ENCODE measurements around the gene COQ4.
"Not testable (repeated sequence)": the region's sequence is repeated elsewhere in the genome, so short reads cannot be mapped to it uniquely, and the experiment has no call there.

COQ4 gene

DNA sequence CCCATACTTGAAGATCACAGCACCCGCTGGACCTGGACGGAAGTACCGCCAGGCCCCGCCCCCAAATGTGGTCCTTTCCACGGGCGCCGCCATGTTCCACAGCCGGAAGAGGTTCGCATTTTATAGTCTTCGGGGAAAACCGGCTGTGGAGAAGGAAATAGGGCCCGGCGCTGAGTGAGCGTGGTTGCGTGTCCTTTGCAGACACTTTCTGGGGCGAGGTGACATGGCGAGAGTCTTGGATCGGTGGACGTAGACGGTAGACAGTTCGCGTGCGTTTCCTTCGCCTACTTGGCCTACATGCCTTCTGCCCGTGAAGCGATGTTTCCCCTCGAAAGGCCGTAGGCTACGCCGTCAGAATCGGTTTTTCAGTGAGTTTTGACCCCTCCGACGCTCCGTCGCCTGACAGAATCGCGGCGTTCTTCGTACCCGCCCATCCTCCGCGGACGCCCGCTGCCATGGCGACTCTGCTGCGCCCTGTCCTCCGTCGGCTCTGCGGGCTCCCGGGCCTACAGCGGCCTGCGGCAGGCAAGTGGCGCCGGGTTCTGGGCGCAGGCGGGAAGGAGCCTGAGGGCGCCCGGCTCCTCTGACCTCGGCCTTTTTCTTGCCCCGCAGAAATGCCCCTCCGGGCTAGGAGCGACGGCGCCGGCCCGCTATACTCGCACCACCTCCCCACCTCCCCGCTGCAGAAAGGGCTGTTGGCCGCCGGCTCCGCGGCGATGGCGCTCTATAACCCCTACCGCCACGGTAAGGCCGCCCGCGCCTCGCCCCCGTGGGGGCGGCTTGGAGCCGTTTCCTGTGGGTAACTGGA, at the start of gene COQ4, which contains the start of gene TRUB2:
Gene COQ4, plus strand, starts transcription at position 436 of the 808 bp plus-strand sequence. Its CDS starts 20 bp downstream, at position 456.
Gene TRUB2, minus strand, starts transcription at position 44 of the 808 bp plus-strand sequence. Its CDS starts 39 bp downstream, at position 5.
- peak; percentile 95 for DNase-seq (ENCODE audit: low spot score)

DNA sequence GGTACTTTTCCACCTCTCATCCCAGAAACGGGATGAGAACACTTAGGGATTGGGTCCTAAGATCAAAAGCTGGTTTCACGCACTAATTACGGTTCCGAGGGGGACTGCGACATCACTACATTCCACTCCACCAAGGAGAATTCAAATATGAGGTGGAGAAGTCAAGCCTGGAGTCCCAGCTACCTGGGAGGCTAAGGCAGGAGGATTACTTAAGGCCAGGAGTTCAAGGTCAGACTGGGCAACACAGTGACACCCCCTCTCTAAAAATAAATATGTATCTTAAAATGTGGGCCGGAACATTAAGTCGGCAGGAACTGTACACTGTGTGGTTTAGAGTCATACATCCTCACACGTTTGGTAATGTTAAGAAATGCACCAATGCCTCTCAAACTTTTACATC, 48.4 kb upstream of the COQ4 start:
- DNase-seq (ENCODE audit: low spot score) = no peak

DNA sequence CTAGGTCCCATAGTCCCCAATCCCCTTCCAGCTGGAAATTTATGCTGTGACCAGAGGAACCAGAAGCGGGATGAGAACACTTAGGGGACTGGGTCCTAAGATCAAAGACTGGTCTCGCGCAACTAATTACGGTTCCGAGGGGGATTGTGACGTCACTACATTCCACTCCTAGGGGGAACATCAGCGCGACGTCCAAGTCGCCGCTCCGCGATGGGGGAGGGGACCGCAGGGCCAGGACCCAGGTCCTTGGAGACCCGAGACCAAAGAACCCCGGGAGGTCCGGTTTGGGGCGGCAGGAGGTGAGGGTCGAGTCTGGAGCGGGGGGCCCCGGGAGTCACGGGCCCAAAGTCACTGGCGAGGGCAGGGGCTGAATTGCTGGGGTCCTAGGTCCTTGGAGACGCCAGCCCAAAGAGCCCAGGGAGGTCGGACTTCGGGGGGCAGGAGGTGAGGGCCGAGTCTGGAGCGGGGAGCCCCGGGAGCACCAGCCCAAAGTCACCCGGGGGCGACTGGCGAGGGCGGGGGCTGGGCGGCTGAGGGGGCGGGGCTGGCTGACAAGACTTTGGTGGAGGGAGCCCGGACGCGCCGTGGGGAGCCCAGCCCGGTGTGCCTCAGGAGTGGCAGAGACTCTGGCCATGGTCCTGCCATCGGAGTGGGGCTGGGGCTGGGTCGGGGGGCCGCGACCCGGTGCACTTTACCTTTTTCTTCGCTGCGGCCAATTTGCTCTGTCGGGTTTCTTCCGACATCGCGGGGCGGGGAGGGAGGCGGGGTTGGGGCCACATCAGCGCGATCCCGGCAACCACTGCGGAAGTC, 47.2 kb upstream of the COQ4 start, which contains the start of gene GOLGA2:
Gene GOLGA2, minus strand, starts transcription at position 810 of the 810 bp plus-strand sequence. Its CDS starts 31 bp downstream, at position 779.
- DNase-seq (ENCODE audit: low spot score) = peak; percentile 79

DNA sequence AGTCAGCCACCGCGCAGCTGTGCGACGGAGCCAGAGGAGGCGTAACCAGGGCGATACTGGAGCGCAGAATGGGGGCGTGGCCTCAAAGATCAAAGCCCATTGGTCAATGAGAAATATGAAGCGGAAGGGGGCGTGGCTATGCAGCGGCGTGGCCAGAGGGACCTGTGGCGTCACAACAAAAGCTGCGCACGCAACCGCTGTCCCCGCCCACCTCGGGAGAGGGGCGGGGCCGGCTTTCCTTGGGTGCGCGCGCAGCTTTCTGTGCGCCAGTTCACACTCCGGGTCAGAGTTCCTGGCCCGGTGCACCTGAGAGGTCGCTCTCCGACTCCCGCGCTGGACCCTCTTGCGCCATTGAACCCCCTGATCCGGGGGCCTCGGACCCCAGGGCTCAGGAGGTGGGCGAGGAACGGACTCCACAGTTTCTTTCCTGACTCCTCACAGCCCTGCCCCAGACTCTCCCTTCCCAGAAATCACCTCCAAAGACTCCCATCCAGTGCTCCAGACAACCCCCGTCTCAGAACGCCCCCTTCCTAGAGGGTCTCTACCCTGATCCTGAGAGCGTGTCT, 46.5 kb upstream of the COQ4 start, which contains the start of gene SWI5:
Gene SWI5, plus strand, starts transcription at position 269 of the 566 bp plus-strand sequence.
- peak; percentile 100 for DNase-seq (ENCODE audit: low spot score)

DNA sequence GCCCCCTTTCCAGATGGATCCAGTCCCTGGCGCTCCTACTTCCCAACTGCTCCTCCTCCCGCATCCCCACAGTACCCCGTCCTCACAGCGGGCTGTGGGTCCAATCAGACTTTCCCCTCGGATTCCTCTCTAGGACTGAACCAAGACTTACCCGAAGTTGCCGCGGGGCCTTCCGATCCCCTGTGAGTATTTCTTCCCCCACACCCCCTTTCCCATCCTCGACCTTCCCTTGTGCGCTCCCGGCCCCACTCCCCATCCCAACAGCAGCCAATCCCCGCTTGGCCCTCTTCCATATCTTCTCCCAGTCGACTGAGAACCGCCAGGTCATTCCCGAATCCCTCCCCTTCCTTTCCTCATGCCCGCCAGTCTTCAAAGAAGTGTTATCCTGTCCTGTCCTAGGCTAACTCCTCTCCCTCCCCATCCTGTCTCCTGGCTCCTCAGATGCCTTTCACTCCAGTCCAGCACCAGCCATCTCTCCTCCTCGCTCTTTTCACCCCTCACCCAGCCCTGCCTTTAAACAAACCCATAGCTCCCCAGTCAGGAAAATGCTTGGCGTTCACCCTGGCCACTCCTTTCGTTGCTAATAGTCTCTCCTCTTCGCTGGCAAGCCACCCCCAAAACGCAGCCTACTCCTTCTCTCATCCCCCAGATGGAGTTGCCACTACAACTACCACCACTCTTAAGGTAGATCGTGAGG, 45.9 kb upstream of the COQ4 start:
- peak; percentile 65 for DNase-seq (ENCODE audit: low spot score)

DNA sequence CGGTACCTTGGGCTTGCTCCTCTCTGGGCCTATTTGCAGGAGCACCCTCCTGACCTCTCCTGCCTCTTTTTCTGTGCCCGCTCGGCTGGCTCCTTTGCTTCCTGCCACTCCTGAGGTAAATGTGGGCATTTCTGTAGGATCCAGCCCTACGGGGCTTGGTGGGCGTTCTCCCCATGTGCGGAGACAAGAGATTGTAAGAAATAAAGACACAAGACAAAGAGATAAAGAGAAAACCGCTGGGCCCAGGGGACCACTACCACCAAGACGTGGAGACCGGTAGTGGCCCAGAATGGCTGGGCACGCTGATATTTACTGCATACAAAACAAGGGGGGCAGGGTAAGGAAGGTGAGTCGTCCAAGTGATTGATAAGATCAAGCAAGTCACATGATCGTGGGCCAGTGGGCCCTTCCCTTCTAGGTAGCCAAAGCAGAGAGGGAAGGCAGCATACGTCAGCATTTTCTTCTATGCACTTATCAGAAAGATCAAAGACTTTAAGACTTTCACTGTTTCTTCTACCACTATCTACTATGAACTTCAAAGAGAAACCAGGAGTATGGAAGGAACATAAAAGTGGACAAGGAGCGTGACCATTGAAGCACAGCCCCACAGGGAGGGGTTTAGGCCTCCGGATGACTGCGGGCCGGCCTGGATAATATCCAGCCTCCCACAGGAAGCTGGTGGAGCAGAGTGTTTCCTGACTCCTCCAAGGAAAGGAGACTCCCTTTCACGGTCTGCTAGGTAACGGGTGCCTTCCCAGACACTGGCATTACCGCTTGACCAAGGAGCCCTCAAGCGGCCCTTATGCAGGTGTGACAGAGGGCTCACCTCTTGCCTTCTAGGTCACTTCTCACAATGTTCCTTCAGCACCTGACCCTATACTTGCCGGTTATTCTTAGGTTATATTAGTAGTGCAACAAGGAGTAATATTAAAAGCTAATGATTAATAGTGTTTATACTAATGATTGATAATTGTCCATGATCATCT, 43.3 kb upstream of the COQ4 start:
- DNase-seq (ENCODE audit: low spot score) = not testable (repeated sequence)

DNA sequence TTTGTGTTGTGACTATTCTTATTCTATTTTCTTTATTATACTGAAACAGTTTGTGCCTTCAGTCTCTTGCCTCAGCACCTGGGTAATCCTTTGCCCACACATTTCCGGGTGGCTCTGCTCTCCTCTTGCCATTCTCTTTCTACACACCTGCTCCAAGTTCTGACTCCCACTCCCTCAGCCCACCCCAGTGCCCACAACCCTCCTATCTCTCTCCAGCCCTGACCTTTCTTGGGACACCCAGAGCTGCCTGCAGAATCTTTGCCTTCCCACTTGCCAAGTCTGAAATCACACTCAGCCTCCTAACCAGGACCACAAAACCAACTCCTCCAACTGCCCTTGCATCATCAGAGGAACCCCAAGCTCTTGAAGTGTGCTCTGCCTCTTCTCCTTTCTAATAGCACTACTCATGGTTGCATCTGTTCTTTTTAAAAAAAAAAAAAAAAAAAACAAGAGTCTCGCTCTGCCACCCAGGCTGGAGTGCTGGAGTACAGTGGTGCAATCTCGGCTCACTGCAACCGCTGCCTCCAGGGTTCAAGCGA, 42.5 kb upstream of the COQ4 start:
- no peak for DNase-seq (ENCODE audit: low spot score)

DNA sequence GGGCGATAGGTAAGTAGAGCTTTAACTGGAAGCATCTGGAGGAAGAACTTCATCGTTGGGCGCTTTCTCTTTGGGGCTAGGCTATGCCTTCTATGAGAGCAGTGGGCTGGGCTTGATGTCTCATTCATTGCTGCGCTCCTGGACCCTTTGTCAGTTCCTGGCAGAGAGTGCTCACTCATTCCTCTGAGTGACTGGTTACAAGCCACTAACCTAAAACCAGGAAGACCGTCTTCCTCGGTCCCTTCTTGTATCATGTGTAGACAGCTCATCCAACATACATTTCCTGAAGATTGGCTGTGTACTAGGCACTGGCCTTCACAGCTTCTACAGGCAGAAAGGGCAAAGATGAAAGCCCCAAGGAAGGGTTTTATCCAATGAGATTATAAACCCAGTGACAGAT, 40.1 kb upstream of the COQ4 start:
- no peak for DNase-seq (ENCODE audit: low spot score)

DNA sequence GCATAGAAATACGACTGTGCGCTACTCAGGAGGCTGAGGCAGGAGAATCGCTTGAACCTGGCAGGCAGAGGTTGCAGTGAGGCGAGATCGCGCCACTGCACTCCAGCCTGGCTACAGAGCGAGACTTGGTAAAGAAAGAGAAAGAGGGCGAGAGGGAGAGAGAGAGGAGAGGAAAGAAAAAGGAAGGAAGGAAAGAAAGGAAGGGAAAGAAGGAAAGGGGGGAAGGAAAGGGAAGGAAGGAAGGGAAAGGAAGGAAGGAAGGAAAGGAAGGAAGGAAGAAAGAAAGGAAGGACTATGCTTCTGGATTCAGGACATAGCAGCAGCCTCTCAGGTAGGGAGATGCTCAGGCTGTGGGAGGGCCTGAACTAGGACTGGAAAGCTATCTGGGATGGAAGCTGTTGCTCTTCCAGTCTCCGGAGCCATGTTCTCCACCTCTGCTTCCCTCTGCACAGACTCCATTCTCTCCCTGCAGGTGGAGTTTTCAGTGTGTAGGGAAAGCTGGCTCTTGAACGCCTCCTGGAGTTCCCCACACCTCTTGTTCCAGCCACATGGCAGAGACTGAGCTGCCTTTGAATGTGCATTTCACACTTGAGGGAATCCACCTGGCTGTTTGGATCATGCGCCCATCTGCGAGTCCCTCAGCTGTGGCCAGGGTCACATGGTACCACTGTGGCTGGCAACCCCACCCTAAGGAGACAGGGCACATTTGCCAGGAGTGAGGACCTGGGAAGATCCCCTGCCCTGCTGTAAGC, 37.4 kb upstream of the COQ4 start:
- no peak for DNase-seq (ENCODE audit: low spot score)

DNA sequence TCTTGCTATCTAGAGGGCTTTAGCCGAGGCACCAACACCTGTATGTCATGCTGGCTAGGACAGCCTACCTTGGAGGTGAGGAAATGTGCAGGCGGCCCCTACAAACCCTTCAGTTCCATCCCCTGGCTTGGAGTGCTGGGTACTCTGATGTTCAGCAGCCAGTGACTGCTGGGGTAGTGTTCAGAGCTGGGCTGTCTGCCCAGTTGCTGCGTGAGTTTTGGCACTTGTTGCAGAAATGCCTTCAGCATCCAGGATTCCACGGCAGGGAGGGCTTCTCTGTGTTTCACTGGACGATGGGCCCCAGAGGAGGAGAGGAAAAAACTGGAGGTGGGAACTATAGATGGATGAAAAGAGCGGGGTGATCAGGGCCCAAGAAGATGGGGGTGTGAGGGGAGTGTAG, 36.2 kb upstream of the COQ4 start:
- peak; percentile 54 for DNase-seq (ENCODE audit: low spot score)

DNA sequence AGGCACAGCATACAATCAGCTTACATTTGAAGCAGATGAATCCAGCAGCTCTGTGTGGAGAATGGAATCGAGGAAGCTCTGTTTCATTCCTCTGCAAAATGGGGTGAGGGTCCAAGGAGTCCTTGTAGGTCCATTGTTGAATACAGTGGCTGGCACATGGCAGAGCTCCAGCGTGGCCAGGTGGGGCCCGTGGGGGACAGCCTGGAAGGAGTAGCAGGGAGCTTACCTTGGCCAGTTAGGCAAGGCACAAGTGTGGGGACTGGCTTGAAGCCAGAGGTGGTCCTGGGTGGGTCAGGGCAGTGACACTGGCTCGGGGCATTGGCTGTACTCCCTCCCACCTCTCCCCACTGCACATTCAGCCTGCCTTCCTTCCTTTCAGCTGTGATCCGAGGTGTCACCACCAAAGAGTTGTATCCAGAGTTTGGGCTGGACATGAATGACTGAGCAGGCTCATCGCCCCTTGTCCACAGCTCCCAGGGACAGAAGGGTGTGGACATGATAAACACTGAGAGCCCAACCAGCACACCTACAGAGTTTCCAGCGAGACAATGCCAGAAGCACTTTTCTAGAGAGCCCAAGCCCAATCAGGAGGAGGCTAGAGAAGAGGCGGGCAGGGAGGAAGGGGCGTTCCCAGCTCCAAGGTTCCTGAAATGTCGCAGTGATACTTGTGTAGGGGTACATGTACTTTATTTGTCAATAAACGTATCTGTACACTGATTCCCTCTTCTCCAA, 34.2 kb upstream of the COQ4 start:
- no peak for DNase-seq (ENCODE audit: low spot score)

DNA sequence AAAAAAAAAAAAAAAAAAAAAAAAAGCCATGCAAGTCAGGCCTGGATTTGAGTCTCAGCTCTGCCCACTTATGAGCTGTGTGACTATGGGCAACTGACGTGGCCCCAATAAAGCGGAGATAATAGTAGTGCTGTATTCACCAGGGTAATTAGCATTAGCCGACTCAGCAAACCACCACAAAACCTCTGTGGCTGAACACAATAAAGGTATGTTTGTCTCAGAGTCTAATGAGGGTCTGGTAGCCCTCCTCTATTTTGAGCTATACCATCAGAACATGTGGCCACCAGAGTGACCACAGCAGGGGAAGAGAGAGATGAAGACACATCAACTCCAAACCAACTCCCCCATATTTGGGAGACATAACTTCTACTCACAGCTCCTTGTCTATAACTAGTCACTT, 30.6 kb upstream of the COQ4 start:
- DNase-seq (ENCODE audit: low spot score) = no peak

DNA sequence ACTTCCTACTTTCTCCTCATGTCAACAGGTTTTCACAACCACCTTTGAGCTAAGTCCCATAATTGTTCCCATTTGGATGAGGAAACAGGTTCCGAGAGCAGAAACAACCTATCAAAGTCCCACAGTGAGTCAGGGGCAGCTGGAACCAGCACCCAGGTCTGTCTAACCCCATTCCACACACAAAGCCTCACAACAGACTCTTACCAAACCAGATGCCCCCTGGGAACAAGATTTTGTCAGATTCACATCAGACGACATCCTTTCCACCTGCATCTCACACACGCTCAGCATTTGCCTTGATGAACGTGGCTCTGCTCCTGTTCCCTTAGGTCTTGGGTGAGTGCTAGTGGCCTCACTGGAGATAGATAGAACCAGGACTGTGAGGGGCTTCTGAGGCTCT, 29.5 kb upstream of the COQ4 start:
- DNase-seq (ENCODE audit: low spot score) = no peak

DNA sequence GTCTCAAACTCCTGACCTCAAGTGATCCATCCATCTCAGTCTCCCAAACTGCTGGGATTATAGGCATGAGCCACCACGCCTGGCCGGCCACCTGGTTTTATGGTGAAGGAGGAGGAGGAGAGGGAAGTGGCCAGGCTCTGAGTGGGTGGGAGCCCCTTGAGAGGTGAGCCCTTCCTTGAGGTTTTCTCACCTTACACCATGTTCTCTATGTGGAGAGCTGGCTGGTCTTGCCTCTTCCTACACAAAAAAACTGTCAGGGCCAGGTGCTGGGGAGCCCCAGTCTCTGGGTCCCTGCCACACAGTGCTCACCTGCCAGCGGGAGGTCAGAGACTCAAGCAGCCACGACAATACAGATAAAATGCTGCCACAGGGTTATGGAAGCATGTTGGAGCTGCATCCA, 28.5 kb upstream of the COQ4 start:
- DNase-seq (ENCODE audit: low spot score) = no peak

DNA sequence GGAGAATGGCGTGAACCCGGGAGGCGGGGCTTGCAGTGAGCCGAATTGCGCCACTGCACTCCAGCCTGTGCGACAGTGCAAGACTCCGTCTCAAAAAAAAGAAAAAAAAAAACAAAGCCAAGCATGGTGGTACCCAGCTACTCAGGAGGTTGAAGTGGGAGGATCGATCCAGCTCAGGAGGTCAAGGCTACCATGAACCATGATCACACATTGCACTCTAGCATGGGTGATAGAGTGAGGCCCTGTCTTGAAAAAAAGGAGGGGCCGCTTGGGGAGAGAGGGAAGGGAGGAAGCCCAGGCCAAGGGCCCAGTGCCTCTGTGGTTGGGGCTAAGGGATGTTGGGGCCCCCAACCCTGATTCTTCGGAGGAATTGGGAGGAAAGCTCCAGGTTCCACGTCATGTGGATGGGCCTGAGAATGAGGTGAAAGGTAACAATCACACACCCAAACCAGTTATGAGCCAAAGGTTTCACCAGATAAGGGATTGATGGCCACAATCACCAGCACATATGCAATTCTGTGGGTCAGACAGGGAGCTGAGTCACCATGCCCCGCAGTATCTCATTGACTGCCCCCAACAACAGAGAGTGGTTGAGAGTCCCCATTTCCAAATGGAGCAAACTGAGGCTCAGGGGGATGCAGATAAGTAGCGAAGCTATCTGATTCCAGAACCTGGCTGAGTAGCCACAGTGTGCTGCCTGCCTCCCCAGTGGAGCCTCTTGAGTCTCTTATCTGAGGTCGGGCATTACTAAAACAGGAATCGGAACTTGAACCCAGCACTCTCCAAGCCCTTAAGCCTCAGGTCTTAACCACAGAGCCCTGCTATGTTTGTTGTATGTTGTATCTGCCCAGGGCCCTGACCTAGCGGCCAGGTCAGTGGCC, 26.1 kb upstream of the COQ4 start:
- DNase-seq (ENCODE audit: low spot score) = no peak

DNA sequence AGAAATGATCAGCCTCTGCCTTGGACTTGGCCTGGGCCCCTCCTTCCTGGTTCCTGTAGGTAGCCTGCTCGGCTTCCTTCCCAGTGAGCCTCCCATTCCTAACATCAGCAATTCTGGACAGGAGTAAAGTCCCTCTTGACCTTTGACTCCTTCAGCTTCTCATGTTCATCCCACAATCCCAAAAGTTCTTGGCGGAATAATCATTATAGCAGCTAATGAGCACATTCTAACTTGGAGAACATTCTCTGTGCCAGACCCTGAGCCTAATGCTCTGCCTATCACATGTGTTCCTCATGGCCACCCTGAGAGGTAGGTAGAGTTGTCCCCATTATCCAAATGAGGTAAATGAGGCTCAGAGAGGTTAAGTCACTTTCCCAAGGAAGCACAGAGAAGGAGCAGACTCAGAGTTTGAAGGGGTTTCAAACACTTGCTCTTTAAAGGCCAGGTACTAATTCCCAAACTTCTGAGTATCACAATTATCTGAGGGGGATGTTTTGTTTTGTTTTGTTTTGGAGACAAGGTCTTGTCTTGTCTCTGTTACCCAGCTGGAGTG, 25.3 kb upstream of the COQ4 start:
- DNase-seq (ENCODE audit: low spot score) = no peak
